Myocyte (in vitro differentiated cells): Measurements from ENCODE around the gene IFIT3. TPM values are rescaled to one million over a fixed set of nuclear protein-coding genes. Genes with fewer than 3 reads are reported as not detected.

ENCODE experiments used
- DNase-seq: peaks from one replicate; pipeline ENCODE4 v3.0.0-alpha.2; 2012; ENCODE audit warnings: low read depth
- total RNA-seq: library from RNA; depleted of rRNA; stranded (reverse); fragments of >200 nt; gene quantifications from 2 replicates; pipeline ENCODE4 v1.2.3, GENCODE V29; 2014

The IFIT3 gene
- total RNA-seq, 1 donor from 2014 or later = 21.8 TPM

DNA sequence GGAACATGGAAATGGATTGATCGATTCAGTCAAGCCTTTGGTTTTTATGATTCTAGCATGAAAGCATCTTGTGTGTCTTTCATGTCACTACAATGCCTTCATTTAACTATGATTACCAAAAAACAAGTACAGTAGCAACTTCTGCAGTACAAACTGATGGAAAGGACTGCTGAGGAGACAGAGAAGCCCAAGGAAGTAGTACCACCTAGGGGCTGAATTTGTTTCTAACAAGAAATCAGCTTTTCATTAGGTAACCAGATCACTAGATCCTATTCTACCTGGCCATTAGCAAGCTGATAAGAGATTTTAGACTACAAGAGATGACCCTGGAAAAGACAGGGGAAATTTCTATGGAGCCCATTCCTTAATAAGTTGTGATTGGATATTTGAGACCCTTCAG lies 61.5 kb downstream of the IFIT3 start:
- peak; percentile 31 for DNase-seq

Other genes with a start within 250 kb of the IFIT3 start
- gene CH25H, start 120.7 kb upstream of the IFIT3 start, total RNA-seq = 0.36 and 1.0 TPM in 2 replicates
- 36.3 and 45.4 TPM in 2 replicates for gene LIPA, start 76.2 kb upstream of the IFIT3 start, total RNA-seq
- gene IFIT2, start 26.0 kb upstream of the IFIT3 start, total RNA-seq = 4.5 and 7.1 TPM in 2 replicates
- gene IFIT1B, start 50.1 kb downstream of the IFIT3 start, total RNA-seq = not detected in 2 replicates
- gene IFIT1, start 64.6 kb downstream of the IFIT3 start, total RNA-seq = 22.7 and 49.0 TPM in 2 replicates
- gene IFIT5, start 86.6 kb downstream of the IFIT3 start, total RNA-seq = 19.5 and 21.6 TPM in 2 replicates
- 0.16 and 0.24 TPM in 2 replicates for gene SLC16A12, start 207.6 kb downstream of the IFIT3 start, total RNA-seq